ENCODE measurements around the gene GNPTG. TPM values are rescaled to one million over a fixed set of nuclear protein-coding genes. Genes with fewer than 3 reads are reported as not detected.

Gene GNPTG
- total and polyA plus RNA-seq, 8 donors, result 30.0 to 87.9 (median 41.5) TPM

DNA sequence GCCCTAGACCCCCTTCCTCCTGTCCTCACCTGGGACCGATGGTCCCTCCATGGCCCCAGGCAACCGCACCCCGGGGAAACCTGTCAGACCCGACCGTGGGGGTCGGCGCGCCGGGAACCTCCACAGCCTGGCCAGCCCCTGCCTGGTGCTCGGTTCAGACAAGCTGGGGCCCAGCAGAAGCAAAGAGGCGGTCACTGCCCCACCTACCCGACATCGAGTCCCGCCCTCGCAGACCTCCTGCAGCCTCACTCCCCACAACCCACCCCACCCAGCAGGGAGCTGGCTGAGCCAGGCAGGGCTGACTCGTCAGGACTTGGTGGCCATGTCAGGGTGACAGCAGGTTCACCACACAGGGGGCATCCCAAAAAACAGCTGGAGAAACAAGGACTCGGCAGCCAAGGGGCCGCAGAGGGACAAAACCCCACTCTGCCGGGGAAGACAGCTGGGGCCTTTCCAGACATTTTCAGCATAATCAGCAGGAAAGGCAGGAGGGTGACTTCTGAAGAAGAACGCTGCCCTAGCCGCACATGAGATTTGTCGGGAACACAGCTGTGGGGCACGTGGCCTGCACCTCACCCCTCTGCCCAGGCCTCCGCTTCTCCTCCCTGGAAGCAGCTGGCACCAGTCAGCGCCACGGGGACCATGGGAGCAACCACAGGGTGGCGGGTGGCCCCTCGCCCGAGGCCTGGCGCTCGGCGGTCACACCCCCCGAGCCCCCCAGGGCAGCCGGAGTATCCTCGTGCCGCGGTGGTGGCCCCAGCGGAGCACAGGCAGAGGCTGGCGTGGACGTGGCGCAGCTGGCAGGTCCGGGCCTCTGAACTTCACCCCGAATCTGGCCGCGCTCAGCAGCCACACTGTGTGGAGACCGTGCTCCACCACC is 22.9 kb downstream of the GNPTG start:
- H3K36me3 ChIP-seq, result peaks cover 23 to 62% (median 56%) of the 10 kb centered on the region in 4 donors
- no peak overlapping the region for H3K27ac ChIP-seq
- H3K27me3 ChIP-seq, result no peaks in the 10 kb centered on the region
- peaks cover 14 to 21% (median 20%) of the 10 kb centered on the region in 4 donors for H3K4me1 ChIP-seq
- no peak for DNase-seq
- no peak overlapping the region for H3K4me3 ChIP-seq
- TF ChIP-seq, protein P1, sequence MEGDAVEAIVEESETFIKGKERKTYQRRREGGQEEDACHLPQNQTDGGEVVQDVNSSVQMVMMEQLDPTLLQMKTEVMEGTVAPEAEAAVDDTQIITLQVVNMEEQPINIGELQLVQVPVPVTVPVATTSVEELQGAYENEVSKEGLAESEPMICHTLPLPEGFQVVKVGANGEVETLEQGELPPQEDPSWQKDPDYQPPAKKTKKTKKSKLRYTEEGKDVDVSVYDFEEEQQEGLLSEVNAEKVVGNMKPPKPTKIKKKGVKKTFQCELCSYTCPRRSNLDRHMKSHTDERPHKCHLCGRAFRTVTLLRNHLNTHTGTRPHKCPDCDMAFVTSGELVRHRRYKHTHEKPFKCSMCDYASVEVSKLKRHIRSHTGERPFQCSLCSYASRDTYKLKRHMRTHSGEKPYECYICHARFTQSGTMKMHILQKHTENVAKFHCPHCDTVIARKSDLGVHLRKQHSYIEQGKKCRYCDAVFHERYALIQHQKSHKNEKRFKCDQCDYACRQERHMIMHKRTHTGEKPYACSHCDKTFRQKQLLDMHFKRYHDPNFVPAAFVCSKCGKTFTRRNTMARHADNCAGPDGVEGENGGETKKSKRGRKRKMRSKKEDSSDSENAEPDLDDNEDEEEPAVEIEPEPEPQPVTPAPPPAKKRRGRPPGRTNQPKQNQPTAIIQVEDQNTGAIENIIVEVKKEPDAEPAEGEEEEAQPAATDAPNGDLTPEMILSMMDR (IDR thresholded peaks at IDR 0.05), result no peak
- no peak for TF ChIP-seq EP300 (IDR thresholded peaks at IDR 0.05)
- no peak for TF ChIP-seq POLR2AphosphoS5 (IDR thresholded peaks at IDR 0.05)
- no peak for TF ChIP-seq POLR2A (IDR thresholded peaks at IDR 0.05)
- 91 to 94% (median 92%) methylated on average over 6 to 46 of the region's 46 CpGs for WGBS, 5 donors
- intact Hi-C loops (cut with DNase I; ENCODE audit: low total_unique reads), result no loop called here
- no peaks in the 10 kb centered on the region for H3K9me3 ChIP-seq

DNA sequence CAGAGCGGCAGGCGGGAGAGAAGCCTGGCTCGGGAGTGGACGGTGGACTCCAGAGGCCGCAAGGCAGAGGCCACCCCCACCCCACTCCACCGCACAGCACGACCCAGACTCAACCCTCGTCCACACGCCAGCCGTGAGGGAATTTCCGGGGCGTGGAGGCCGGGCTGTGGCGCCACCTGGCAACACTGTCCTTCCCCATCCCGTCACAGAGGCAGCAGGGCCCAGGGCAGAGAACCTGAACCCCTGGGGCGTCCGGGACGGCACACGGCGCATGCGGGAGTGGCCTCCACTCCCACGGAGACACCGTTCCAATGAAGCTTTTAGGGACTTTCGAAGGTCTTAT is 23.5 kb downstream of the GNPTG start:
- Histone ChIP-seq H3K36me3 (peaks cover 17 to 56% (median 51%) of the 10 kb centered on the region in 4 donors), H3K27me3 (no peaks in the 10 kb centered on the region), H3K4me1 (peaks cover 20 to 27% (median 26%) of the 10 kb centered on the region in 4 donors), H3K27ac (no peak overlapping the region), H3K4me3 (no peak overlapping the region), H3K9me3 (no peaks in the 10 kb centered on the region)
- WGBS, 5 donors, result 82 to 94% (median 90%) methylated on average over 14 to 24 of the region's 24 CpGs
- DNase-seq, result no peak
- TF ChIP-seq POLR2A (IDR thresholded peaks at IDR 0.05), result no peak
- TF ChIP-seq, protein P1 (IDR thresholded peaks at IDR 0.05), result no peak
- TF ChIP-seq POLR2AphosphoS5 (IDR thresholded peaks at IDR 0.05), result no peak
- no peak for TF ChIP-seq EP300 (IDR thresholded peaks at IDR 0.05)
- intact Hi-C loops (cut with DNase I; ENCODE audit: low total_unique reads), result no loop called here

DNA sequence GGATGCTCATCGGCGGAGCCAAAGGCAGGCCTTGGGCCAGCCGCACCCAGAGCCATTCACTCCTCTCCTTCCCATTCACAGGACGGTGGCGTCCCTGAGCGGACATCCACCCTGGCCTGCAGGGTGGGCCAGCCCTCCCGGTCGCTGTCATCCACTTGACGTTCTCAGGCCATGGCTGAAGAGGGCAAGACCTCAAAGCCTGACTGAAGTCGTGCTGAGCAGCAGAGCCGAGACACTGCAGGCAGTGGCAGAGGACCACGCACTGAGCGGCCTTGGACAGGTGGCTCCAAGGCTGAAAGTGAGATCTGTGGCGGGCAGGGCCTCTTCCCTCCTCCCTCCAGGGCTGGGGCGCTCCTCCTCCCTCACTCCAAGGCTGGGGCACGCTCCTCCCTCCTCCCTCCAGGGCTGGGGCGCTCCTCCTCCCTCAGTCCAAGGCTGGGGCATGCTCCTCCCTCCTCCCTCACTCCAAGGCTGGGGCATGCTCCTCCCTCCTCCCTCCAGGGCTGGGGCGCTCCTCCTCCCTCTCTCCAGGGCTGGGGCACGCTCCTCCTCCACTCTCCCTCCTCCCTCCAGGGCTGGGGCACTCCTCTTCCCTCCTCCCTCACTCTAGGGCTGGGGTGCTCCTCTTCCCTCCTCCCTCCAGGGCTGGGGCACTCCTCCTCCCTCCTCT is 24.1 kb downstream of the GNPTG start:
- peaks cover 17 to 54% (median 48%) of the 10 kb centered on the region in 4 donors for H3K36me3 ChIP-seq
- intact Hi-C loops (cut with DNase I; ENCODE audit: low total_unique reads), result no loop called here
- WGBS, 5 donors, result 92 to 95% (median 93%) methylated on average over 3 to 19 of the region's 19 CpGs

DNA sequence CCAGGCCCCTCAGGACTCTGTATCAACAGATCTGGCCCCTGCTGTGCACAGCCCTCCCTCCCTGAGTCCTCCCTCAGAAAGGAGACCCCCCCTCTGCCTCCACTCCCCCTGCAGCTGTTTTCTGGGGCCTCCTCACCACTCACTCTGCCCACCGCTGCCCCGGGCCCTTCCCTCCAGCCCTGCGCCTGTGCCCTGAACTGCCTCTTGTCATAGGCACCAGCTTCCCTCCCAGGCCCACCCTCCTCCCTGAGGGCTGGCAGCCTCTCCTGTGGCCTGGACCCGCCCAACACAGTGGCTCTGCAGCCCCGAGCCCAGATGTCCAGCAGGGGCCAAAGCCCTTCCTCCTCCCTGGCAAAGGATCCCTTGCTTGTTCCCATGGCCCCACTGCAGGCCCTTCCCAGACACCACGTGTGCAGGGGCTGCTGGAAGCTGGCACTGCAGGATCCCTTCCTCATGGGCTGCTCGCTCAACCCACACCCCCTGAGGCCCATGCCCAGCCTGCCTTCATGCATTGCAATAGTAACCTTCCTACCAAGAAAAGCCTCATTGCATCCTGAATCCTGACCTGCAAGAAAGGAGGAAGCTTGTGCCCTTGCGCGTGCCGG is 25.8 kb downstream of the GNPTG start:
- no peaks in the 10 kb centered on the region for H3K9me3 ChIP-seq
- H3K27me3 ChIP-seq, result no peaks in the 10 kb centered on the region
- no peak overlapping the region for H3K27ac ChIP-seq
- WGBS, 5 donors, result 90 to 95% (median 92%) methylated on average over 10 of the region's 10 CpGs
- peaks cover 21 to 57% (median 50%) of the 10 kb centered on the region in 4 donors for H3K36me3 ChIP-seq
- TF ChIP-seq, protein P1 (IDR thresholded peaks at IDR 0.05), result no peak
- TF ChIP-seq EP300 (IDR thresholded peaks at IDR 0.05) (no peak), POLR2A (IDR thresholded peaks at IDR 0.05) (no peak), POLR2AphosphoS5 (IDR thresholded peaks at IDR 0.05) (no peak)
- no peak overlapping the region for H3K4me3 ChIP-seq
- intact Hi-C loops (cut with DNase I; ENCODE audit: low total_unique reads), result no loop called here
- H3K4me1 ChIP-seq, result peaks cover 20 to 28% (median 27%) of the 10 kb centered on the region in 4 donors
- no peak for DNase-seq

More for the DNA sequence above, 24.1 kb downstream of the GNPTG start:
- Histone ChIP-seq H3K4me1 (peaks cover 20 to 28% (median 27%) of the 10 kb centered on the region in 4 donors), H3K4me3 (no peak overlapping the region), H3K27ac (no peak overlapping the region), H3K9me3 (no peaks in the 10 kb centered on the region), H3K27me3 (no peaks in the 10 kb centered on the region)
- no peak for DNase-seq
- TF ChIP-seq EP300 (IDR thresholded peaks at IDR 0.05) (no peak), POLR2A (IDR thresholded peaks at IDR 0.05) (no peak), POLR2AphosphoS5 (IDR thresholded peaks at IDR 0.05) (no peak)
- TF ChIP-seq, protein P1 (IDR thresholded peaks at IDR 0.05), result no peak
